HCT116 (cell line): ENCODE data around the gene SIGLEC14. TPM values are rescaled to one million over a fixed set of nuclear protein-coding genes. Genes with fewer than 3 reads are reported as not detected.

ENCODE experiments used
- ATAC-seq: fragments of 200-7000 bp; cut with Tn5 transposase; 2 replicates; pipeline ENCODE4 v1.9.1; 2020; ENCODE audit warnings: mild to moderate bottlenecking, moderate library complexity
- BruUV-seq: library from RNA; stranded (reverse); fragments of 400-500 nt; replicated peaks from 2 replicates; lab custom pipeline; 2021; lab: Mats Ljungman, UMichigan
- CTCF ChIA-PET: fragments of 300-600 bp; sonication (Branson Sonifier 250); formaldehyde crosslinking; loops from one replicate; lab custom pipeline; 2021; ENCODE audit warnings: antibody characterized with exemption; lab: Charles Lee
- POLR2A ChIA-PET: fragments of 300-600, 350-600 bp; sonication (Branson Sonifier 250); formaldehyde crosslinking; loops from one replicate; lab custom pipeline; 2021; ENCODE audit warnings: antibody characterized with exemption; lab: Charles Lee
- RAD21 ChIA-PET, 2 experiments: fragments of 300-600 bp; sonication (Branson Sonifier 250); formaldehyde crosslinking; loops; one replicate each; lab custom pipeline; 2023; ENCODE audit warnings: low total read pairs in 2 of 2; ENCODE audit not compliant: uncharacterized antibody in 2 of 2, unreplicated experiment in 2 of 2, low non-redundant PET in 1 of 2; lab: Charles Lee
- DNase-seq: peaks from one replicate; pipeline ENCODE4 v3.0.0-alpha.2; 2010; ENCODE audit warnings: low read depth, low spot score
- H2AFZ ChIP-seq: fragments of 200-600 bp; shearing (Covaris generic), sonication (generic); 2 replicates; pipeline ENCODE4 v1.6.1; 2017; ENCODE audit warnings: low read depth, mixed run types, mixed read lengths, antibody characterized with exemption, low read length; ENCODE audit not compliant: poor library complexity, severe bottlenecking
- H3K27ac ChIP-seq: 2 replicates; pipeline ENCODE4 v1.5.1; 2012; ENCODE audit warnings: low read depth, low read length
- H3K27me3 ChIP-seq: fragments of 200-600 bp; sonication (generic); 2 replicates; pipeline ENCODE4 v1.6.1; 2016; ENCODE audit warnings: mixed run types, low read length, mixed read lengths; ENCODE audit not compliant: insufficient read depth
- H3K36me3 ChIP-seq, 2 experiments: fragments of 200-500 bp in 1 of 2; fragments of 200-600 bp in 1 of 2; sonication (Bioruptor generic) in 1 of 2; sonication (generic) in 1 of 2; 2 replicates each; pipeline versions ENCODE4 v1.5.1 to v1.6.1; 2014 to 2016; ENCODE audit warnings: low read length in 2 of 2, inconsistent platforms in 1 of 2, mixed read lengths in 1 of 2, mixed run types in 1 of 2; ENCODE audit not compliant: insufficient read depth in 2 of 2, control insufficient read depth in 1 of 2
- H3K4me1 ChIP-seq, 2 experiments: fragments of 200-600 bp in 1 of 2; sonication (generic) in 1 of 2; 2 replicates each; pipeline versions ENCODE4 v1.5.1 to v1.6.1; 2012 to 2017; ENCODE audit warnings: low read length in 2 of 2, inconsistent platforms in 1 of 2, mild to moderate bottlenecking in 1 of 2, mixed read lengths in 1 of 2, mixed run types in 1 of 2, moderate library complexity in 1 of 2; ENCODE audit not compliant: insufficient read depth in 2 of 2, control insufficient read depth in 1 of 2
- H3K4me2 ChIP-seq: fragments of 200-600 bp; sonication (generic); 2 replicates; pipeline ENCODE4 v1.6.1; 2017; ENCODE audit warnings: mixed run types, low read length, mixed read lengths
- H3K4me3 ChIP-seq, 2 experiments: fragments of 200-600 bp in 1 of 2; sonication (generic) in 1 of 2; replicated peaks in 1 of 2; 2 replicates each; pipeline ENCODE4 v1.5.1; 2011 to 2016; ENCODE audit warnings: low read length in 2 of 2, control low read depth in 1 of 2, low read depth in 1 of 2, mild to moderate bottlenecking in 1 of 2, mixed read lengths in 1 of 2, mixed run types in 1 of 2
- H3K79me2 ChIP-seq: fragments of 200-600 bp; sonication (generic); 2 replicates; pipeline ENCODE4 v1.6.1; 2017; ENCODE audit warnings: mild to moderate bottlenecking, mixed run types, low read length, moderate library complexity, mixed read lengths; ENCODE audit not compliant: insufficient read depth
- H3K9ac ChIP-seq: fragments of 200-600 bp; sonication (generic); 2 replicates; pipeline ENCODE4 v1.6.1; 2016; ENCODE audit warnings: low read length, mixed read lengths
- H3K9me2 ChIP-seq: fragments of 200-600 bp; sonication (generic), shearing (Covaris generic); 2 replicates; pipeline ENCODE4 v1.6.1; 2017; ENCODE audit warnings: mixed run types, mild to moderate bottlenecking, moderate library complexity; ENCODE audit not compliant: insufficient read depth
- H3K9me3 ChIP-seq, 2 experiments: fragments of 200-500 bp in 1 of 2; fragments of 200-600 bp in 1 of 2; sonication (Bioruptor generic) in 1 of 2; sonication (generic) in 1 of 2; 2 replicates each; pipeline ENCODE4 v1.6.1; 2014 to 2017; ENCODE audit warnings: low read length in 2 of 2, mixed read lengths in 2 of 2, inconsistent platforms in 1 of 2, low read depth in 1 of 2, mild to moderate bottlenecking in 1 of 2, mixed run types in 1 of 2, moderate library complexity in 1 of 2; ENCODE audit not compliant: control insufficient read depth in 1 of 2, insufficient read depth in 1 of 2
- H4K20me1 ChIP-seq: fragments of 200-600 bp; sonication (generic), shearing (Covaris generic); 2 replicates; pipeline ENCODE4 v1.6.1; 2017; ENCODE audit warnings: mixed run types, mild to moderate bottlenecking, moderate library complexity; ENCODE audit not compliant: insufficient read depth
- ATF3 ChIP-seq: IDR thresholded peaks from 2 replicates; pipeline ENCODE4 v1.6.1; 2012
- CBX3 ChIP-seq: IDR thresholded peaks from 2 replicates; pipeline ENCODE4 v1.6.1; 2012; ENCODE audit warnings: low read depth
- ELF1 ChIP-seq: IDR thresholded peaks from 2 replicates; pipeline ENCODE4 v1.6.1; 2012; ENCODE audit warnings: low read depth, borderline replicate concordance
- EZH2 ChIP-seq: fragments of 200-600 bp; sonication (generic); IDR thresholded peaks from 2 replicates; pipeline ENCODE4 v1.6.1; 2017; ENCODE audit warnings: antibody characterized with exemption, mixed run types
- EZH2phosphoT487 ChIP-seq: fragments of 200-600 bp; IDR thresholded peaks from 2 replicates; pipeline ENCODE4 v1.6.1; 2018; ENCODE audit warnings: antibody characterized with exemption, borderline replicate concordance
- JUND ChIP-seq: IDR thresholded peaks from 2 replicates; pipeline ENCODE4 v1.6.1; 2012
- MAX ChIP-seq: IDR thresholded peaks from 2 replicates; pipeline ENCODE4 v1.6.1; 2012
- POLR2A ChIP-seq: IDR thresholded peaks from 2 replicates; pipeline ENCODE4 v1.7.0; 2011; ENCODE audit warnings: borderline replicate concordance; ENCODE audit not compliant: insufficient read depth, insufficient read length; ENCODE audit errors: extremely low read depth
- POLR2AphosphoS5 ChIP-seq: IDR thresholded peaks from 2 replicates; pipeline ENCODE4 v1.6.1; 2011; ENCODE audit warnings: mild to moderate bottlenecking, low read depth, low read length, moderate library complexity
- RAD21 ChIP-seq: IDR thresholded peaks from 2 replicates; pipeline ENCODE4 v1.6.1; 2012; ENCODE audit warnings: low read depth, mild to moderate bottlenecking
- REST ChIP-seq: IDR thresholded peaks from 2 replicates; pipeline ENCODE4 v1.6.1; 2012; ENCODE audit warnings: low read depth
- SIN3A ChIP-seq: IDR thresholded peaks from 2 replicates; pipeline ENCODE4 v1.6.1; 2012; ENCODE audit warnings: low read depth
- SP1 ChIP-seq: IDR thresholded peaks from 2 replicates; pipeline ENCODE4 v1.6.1; 2012; ENCODE audit warnings: low read depth
- SRF ChIP-seq: IDR thresholded peaks from 2 replicates; pipeline ENCODE4 v1.6.1; 2012; ENCODE audit warnings: low read depth
- TCF7L2 ChIP-seq: IDR thresholded peaks from 2 replicates; pipeline ENCODE4 v1.7.0; 2011; ENCODE audit warnings: borderline replicate concordance, inconsistent platforms; ENCODE audit not compliant: insufficient read depth, insufficient read length; ENCODE audit errors: extremely low read depth
- YY1 ChIP-seq: IDR thresholded peaks from 2 replicates; pipeline ENCODE4 v1.6.1; 2011; ENCODE audit warnings: low read length, low read depth, moderate library complexity, mild to moderate bottlenecking; ENCODE audit not compliant: insufficient replicate concordance; ENCODE audit errors: extremely low read depth
- ZBTB33 ChIP-seq: IDR thresholded peaks from 2 replicates; pipeline ENCODE4 v1.6.1; 2011; ENCODE audit warnings: mild to moderate bottlenecking, low read length, moderate library complexity; ENCODE audit not compliant: insufficient replicate concordance; ENCODE audit errors: extremely low read depth
- ZNF274 ChIP-seq: fragments of 200-500 bp; sonication (Bioruptor generic); IDR thresholded peaks from 2 replicates; pipeline ENCODE4 v1.6.1; 2014; ENCODE audit warnings: mild to moderate bottlenecking, low read depth, low read length, inconsistent platforms
- intact Hi-C: fragments of 100-400 bp; cut with micrococcal nuclease; formaldehyde crosslinking; loops from 2 replicates; pipeline ENCODE4 v1.10.0; 2022
- total RNA-seq: library from RNA; stranded (reverse); gene quantifications from one replicate; pipeline ENCODE4 v1.2.1, GENCODE V29; 2021; ENCODE audit not compliant: unreplicated experiment

SIGLEC14 gene
- total RNA-seq, 1 experiment from 2014 or later, result not detected

GRCh38 chr19:51691584-51692428 lies 45.2 kb upstream of the SIGLEC14 start:
- DNase-seq (no peak), ATAC-seq (no peak)
- Histone ChIP-seq H3K4me1 (peaks cover 14 to 36% of the 10 kb centered on the region in 2 experiments), H4K20me1 (no peaks in the 10 kb centered on the region), H2AFZ (no peak overlapping the region), H3K9me2 (no peaks in the 10 kb centered on the region), H3K36me3 (peaks cover 5 to 9% of the 10 kb centered on the region in 2 experiments; a peak in 2 of 4 replicates), H3K27me3 (no peaks in the 10 kb centered on the region), H3K4me3 (no peak overlapping the region; a peak in 1 of 4 replicates), H3K9me3 (no peaks in the 10 kb centered on the region), H3K4me2 (peak overlapping the region; percentile 88), H3K79me2 (peaks cover 52% of the 10 kb centered on the region), H3K27ac (peak overlapping the region; percentile 66), H3K9ac (peak overlapping the region; percentile 67; the same call in 1 of the 2 replicates)
- POLR2A ChIA-PET, result interaction anchor here (0.6 kb wide), 1 partner anchor 47 kb away, joined by 4 read pairs; no protein-coding TSS in a partner anchor
- intact Hi-C loops, result no loop called here
- RAD21 ChIA-PET, result no interaction called here
- no TSS peak for BruUV-seq
- CTCF ChIA-PET, result no interaction called here
- TF ChIP-seq TCF7L2 (no peak), ATF3 (no peak), SIN3A (no peak), RAD21 (no peak), MAX (no peak), SRF (no peak), EZH2phosphoT487 (no peak), JUND (no peak), EZH2 (no peak), CBX3 (no peak), POLR2AphosphoS5 (no peak), POLR2A (no peak), REST (no peak), ZBTB33 (no peak), ELF1 (no peak), YY1 (no peak), SP1 (no peak), ZNF274 (no peak)
